Diencephalon (tissue), 1 donor: ENCODE results near the gene MRPL36. TPM values are rescaled to one million over a fixed set of nuclear protein-coding genes. Genes with fewer than 3 reads are reported as not detected.

Source experiments
- total RNA-seq: library from RNA; depleted of rRNA; stranded (reverse); fragments of >200 nt; gene quantifications from one replicate; pipeline ENCODE4 v1.2.3, GENCODE V29; 2014

MRPL36 gene
- 30.9 TPM for total RNA-seq

GRCh38 chr5:1799602-1800471 is at the start of gene MRPL36:
Gene MRPL36 (minus strand): TSS chr5:1799837. CDS start chr5:1798935, 902 bp downstream.

GRCh38 chr5:1801222-1801966 is 1.8 kb upstream of the MRPL36 start, which contains the start of gene NDUFS6:
Gene NDUFS6 (plus strand): TSS chr5:1801407. CDS start chr5:1801418, 11 bp downstream.

Other genes starting within 250 kb of the MRPL36 start
- 21.0 TPM for gene NDUFS6, start 1.6 kb upstream of the MRPL36 start, total RNA-seq
- gene IRX4, start 83.1 kb upstream of the MRPL36 start, total RNA-seq, result not detected